Measurements from ENCODE around the gene IMMP2L. TPM values are rescaled to one million over a fixed set of nuclear protein-coding genes. Genes with fewer than 3 reads are reported as not detected.
"Not testable (repeated sequence)": the region's sequence is repeated elsewhere in the genome, so short reads cannot be mapped to it uniquely, and the experiment has no call there.

Gene IMMP2L
- total RNA-seq, 2 experiments from 2014 or later = 5.2 to 6.5 TPM

DNA sequence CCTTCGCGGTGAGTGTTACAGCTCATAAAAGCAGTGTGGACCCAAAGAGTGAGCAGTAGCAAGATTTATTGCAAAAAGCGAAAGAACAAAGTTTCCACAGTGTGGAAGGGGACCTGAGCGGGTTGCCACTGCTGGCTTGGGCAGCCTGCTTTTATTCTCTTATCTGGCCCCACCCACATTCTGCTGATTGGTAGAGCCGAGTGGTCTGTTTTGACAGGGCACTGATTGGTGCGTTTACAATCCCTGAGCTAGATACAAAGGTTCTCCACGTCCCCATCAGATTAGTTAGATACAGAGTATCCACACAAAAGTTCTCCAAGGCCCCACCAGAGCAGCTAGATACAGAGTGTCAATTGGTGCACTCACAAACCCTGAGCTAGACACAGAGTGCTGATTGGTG is 18.9 kb upstream of the IMMP2L start:
- not testable (repeated sequence) for H3K27me3 Mint-ChIP-seq

DNA sequence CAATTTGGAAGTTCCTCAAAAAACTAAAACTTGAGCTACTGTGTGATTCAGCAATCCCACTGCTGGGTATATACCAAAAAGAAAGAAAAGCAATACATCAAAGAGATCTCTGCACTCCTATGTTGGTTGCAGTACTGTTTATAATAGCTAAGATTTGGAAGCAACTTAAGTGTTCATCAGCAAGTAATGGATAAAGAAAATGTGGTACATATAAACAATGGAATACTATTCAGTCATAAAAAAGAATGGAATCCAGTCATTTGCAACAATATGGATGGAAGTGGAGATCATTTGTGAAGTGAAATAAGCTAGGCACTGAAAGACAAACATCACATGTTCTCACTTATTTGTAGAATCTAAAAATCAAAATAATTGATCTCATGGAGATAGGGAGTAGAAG is 16.5 kb upstream of the IMMP2L start:
- ChIA-PET POLR2A (no interaction called here), CTCF (no interaction called here)
- Mint-ChIP-seq H3K27me3 (peaks cover 7% of the 10 kb centered on the region), H3K27ac (no peak overlapping the region), H3K4me1 (no peaks in the 10 kb centered on the region), H3K36me3 (ENCODE audit: low read depth) (no peaks in the 10 kb centered on the region), H3K4me3 (no peak overlapping the region), H3K9me3 (peaks cover 13% of the 10 kb centered on the region)
- no peak for DNase-seq

More for the DNA sequence above, 18.9 kb upstream of the IMMP2L start:
- CTCF ChIA-PET; H3K36me3 Mint-ChIP-seq (ENCODE audit: low read depth); H3K27ac Mint-ChIP-seq; H3K4me3 Mint-ChIP-seq; DNase-seq; H3K4me1 Mint-ChIP-seq; POLR2A ChIA-PET: not testable (repeated sequence)
- H3K9me3 Mint-ChIP-seq = peaks cover 11% of the 10 kb centered on the region

DNA sequence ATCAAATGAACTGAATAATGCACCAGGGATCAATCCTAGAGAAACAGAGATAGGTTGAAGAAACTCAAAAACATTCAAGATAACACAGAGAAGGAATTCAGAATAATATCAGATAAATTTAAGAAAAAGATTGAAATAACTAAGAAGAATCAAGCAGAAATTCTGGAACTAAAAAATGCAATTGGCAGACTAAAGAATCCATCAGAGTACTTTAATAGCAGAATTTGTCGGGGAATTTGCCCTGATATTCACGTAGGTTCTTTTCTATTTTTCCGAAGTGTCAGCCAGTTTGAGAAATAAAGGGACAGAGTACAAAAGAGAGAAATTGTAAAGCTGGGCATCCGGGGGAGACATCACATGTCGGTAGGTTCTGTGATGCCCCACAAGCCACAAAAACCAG is 9.4 kb upstream of the IMMP2L start:
- Mint-ChIP-seq H3K9me3 (peaks cover 17% of the 10 kb centered on the region), H3K36me3 (ENCODE audit: low read depth) (no peaks in the 10 kb centered on the region), H3K27me3 (peaks cover 14% of the 10 kb centered on the region), H3K4me3 (no peak overlapping the region), H3K27ac (no peak overlapping the region), H3K4me1 (no peaks in the 10 kb centered on the region)
- POLR2A ChIA-PET = no interaction called here
- no peak for DNase-seq
- CTCF ChIA-PET = no interaction called here

DNA sequence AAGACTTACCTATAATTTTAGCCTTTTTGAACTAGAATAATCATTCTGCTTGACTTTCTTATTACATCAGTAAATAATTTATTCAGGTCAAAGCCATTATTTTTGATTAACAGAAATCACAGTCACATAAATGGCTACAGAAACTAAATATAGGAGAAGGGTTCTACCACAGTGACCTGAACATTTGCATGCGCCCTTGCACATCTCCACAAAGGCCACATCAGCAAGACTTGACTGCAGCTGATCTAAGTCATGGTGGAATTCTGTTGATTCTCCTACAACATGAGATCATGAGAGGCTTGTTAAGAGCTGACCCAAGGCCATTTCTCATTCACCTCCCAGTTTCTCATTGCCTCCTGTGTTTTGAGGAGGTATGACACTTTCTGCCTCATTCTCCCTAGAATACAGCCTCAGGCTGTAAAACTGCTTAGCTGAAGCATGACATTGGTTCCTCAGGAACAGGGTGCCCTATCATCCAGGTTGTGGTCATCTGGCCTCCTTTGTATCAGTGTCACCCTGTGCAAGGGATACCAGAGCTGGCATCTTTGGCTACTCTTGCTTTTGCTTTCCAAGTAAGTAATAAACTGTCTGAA is 6.7 kb upstream of the IMMP2L start:
- POLR2A ChIA-PET = no interaction called here
- CTCF ChIA-PET = no interaction called here
- H3K4me1 Mint-ChIP-seq = no peaks in the 10 kb centered on the region
- H3K9me3 Mint-ChIP-seq = peaks cover 14% of the 10 kb centered on the region
- no peak for DNase-seq
- no peaks in the 10 kb centered on the region for H3K36me3 Mint-ChIP-seq (ENCODE audit: low read depth)
- no peak overlapping the region for H3K27ac Mint-ChIP-seq
- peaks cover 11% of the 10 kb centered on the region for H3K27me3 Mint-ChIP-seq
- no peak overlapping the region for H3K4me3 Mint-ChIP-seq

DNA sequence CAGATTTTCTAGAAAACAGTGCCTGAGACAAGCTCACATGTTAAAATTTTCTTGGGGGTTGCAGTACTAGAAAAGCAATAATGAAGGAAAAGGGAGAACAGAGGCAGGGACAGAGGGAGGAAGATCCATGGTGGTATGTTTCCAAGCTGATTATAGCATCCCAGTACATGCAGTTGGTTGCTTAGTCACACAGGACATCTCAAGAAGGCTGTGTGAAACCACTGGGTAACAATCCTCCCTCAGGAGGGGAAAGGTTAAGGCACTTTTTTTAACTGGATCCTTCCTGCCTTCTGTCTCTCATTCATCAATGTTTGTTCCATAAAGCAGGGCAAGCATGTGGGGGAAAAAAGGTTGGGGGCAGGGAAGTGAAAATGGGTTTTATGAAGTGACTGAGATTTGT is 6.1 kb upstream of the IMMP2L start:
- no peak overlapping the region for H3K27ac Mint-ChIP-seq
- POLR2A ChIA-PET = no interaction called here
- H3K9me3 Mint-ChIP-seq = peaks cover 14% of the 10 kb centered on the region
- peaks cover 3% of the 10 kb centered on the region for H3K4me1 Mint-ChIP-seq
- H3K27me3 Mint-ChIP-seq = peaks cover 9% of the 10 kb centered on the region
- DNase-seq = no peak
- CTCF ChIA-PET = no interaction called here
- H3K4me3 Mint-ChIP-seq = no peak overlapping the region
- no peaks in the 10 kb centered on the region for H3K36me3 Mint-ChIP-seq (ENCODE audit: low read depth)

DNA sequence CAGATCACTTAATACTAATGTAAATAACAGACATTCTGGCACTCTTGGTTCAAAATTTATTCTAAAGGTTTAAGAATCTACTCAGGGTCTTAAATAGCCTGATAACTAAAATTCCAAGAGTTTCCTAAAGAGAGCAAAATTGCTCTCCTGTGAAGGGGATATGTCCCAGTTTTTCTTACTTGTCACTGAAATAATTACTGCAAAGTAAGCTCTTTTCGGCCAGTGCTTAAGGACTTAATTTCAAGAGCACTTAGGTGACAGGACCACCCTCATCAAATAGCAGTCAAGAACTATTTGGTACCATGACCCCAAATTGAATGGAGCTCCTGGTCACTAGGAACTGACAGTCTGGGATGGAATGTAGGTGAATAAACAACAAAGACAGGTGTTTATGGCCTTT is 1.8 kb upstream of the IMMP2L start:
- ChIA-PET POLR2A (no interaction called here), CTCF (no interaction called here)
- no peaks in the 10 kb centered on the region for H3K36me3 Mint-ChIP-seq (ENCODE audit: low read depth)
- no peak for DNase-seq
- no peaks in the 10 kb centered on the region for H3K9me3 Mint-ChIP-seq
- no peak overlapping the region for H3K4me3 Mint-ChIP-seq
- peaks cover 9% of the 10 kb centered on the region for H3K27me3 Mint-ChIP-seq
- no peak overlapping the region for H3K27ac Mint-ChIP-seq
- peaks cover 30% of the 10 kb centered on the region for H3K4me1 Mint-ChIP-seq

DNA sequence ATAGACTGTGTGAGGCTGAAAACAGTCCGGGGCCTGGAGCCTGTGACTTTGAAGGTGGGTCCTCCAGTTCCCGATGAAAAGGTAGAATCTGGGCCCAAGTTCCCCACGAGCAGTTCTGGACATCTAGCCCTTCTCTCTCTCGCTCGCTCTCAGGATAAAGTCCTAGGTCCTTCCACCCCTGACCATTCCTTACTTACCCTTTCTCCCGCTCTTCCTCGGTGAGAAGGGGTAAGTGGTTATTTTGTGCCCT is 713 bp downstream of the IMMP2L start:
- peak overlapping the region; percentile 75 for H3K4me3 Mint-ChIP-seq
- peak overlapping the region; percentile 83 for H3K27ac Mint-ChIP-seq
- ChIA-PET POLR2A (no interaction called here), CTCF (no interaction called here)
- H3K27me3 Mint-ChIP-seq = peaks cover 4% of the 10 kb centered on the region
- peaks cover 15% of the 10 kb centered on the region for H3K36me3 Mint-ChIP-seq (ENCODE audit: low read depth)
- peaks cover 33% of the 10 kb centered on the region for H3K4me1 Mint-ChIP-seq
- DNase-seq = no peak
- no peaks in the 10 kb centered on the region for H3K9me3 Mint-ChIP-seq

DNA sequence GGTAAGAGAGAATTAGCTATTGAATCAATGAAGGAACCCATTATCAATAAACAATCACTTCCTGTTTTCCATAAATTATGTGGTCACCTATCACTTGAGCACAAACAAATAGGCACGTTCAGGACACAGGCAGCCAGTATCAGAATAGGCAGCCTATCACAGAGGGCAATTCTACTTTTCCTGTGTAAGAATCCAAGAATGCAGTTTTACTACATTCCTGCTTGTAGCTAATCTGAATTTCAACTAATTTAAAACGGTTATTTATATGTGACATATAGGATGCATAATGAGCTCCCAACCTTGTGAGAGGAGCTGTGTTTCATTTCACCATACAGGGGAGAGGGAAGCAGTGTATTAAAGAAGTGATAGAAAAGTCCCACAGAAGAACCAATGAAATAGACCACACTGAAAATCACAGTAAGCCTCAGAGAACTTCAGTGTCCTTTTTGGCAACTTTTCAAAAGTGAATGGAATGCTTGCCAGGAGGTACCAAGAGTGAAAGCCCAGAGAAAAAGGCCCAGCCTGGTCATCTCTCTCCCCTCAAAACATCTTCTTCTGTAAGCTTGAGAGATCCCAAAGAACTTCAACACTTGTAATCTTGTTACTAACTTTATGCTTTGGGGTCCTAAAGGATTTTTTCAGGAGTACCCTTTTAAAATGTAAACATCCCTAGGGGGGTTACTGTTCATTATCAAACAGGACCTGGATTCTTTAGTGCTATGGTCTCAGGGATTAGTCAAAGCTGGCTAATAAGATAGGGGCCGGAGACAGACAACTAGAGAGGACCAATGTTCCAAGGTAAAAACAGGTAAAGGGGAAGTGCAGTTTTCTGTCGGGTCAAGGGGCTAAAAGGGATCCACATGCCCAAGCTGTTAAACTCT is 1.3 kb downstream of the IMMP2L start:
- Mint-ChIP-seq H3K4me1 (peaks cover 33% of the 10 kb centered on the region), H3K9me3 (no peaks in the 10 kb centered on the region), H3K27me3 (peaks cover 4% of the 10 kb centered on the region), H3K27ac (peak overlapping the region; percentile 83), H3K4me3 (peak overlapping the region; percentile 75), H3K36me3 (ENCODE audit: low read depth) (peaks cover 20% of the 10 kb centered on the region)
- no peak for DNase-seq
- ChIA-PET POLR2A (no interaction called here), CTCF (no interaction called here)

DNA sequence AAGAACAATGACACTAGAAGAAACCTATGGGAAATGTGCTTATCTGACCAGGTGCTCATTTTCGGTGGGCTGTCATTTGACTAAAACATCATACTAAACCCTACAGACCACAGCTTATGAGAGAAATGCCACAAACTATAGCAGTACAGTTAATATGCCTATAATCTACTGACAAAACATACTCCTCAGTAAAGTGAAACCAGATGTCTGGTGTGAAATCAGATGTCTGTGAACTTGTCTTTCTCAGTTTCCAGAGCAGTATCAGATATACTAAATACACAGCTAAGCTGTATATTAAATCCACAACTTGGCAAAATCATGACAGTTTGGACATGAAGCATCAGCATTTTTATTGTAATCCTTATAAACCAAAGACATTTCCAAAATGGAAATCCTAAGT is 3.3 kb downstream of the IMMP2L start:
- CTCF ChIA-PET = interaction anchor here (0.5 kb wide), 1 partner anchor 499 kb away, joined by 3 read pairs; no protein-coding TSS in a partner anchor
- no peak for DNase-seq
- H3K27me3 Mint-ChIP-seq = no peaks in the 10 kb centered on the region
- no peaks in the 10 kb centered on the region for H3K9me3 Mint-ChIP-seq
- H3K4me3 Mint-ChIP-seq = no peak overlapping the region
- H3K27ac Mint-ChIP-seq = no peak overlapping the region
- POLR2A ChIA-PET = no interaction called here
- peaks cover 28% of the 10 kb centered on the region for H3K36me3 Mint-ChIP-seq (ENCODE audit: low read depth)
- H3K4me1 Mint-ChIP-seq = peaks cover 33% of the 10 kb centered on the region

DNA sequence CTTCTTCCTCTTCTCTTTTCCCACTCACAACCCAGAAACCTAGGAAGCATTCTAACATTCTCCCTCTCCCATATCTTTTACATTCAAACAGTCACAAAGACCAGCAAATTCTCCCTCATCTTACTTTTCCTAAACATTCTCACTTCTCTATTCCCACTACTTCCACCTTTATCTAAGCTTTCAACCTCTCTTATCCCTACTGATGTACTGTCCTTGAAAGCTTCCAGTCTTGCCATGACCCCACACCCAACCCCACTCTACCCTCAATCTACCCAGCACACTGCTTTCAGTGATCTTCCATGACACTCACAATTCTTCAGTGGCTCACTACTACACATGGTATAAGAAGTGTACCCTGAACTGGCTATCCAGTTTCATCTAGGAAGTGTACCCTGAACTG is 5.3 kb downstream of the IMMP2L start:
- Mint-ChIP-seq H3K4me1 (peaks cover 24% of the 10 kb centered on the region), H3K36me3 (ENCODE audit: low read depth) (peaks cover 28% of the 10 kb centered on the region)
- CTCF ChIA-PET = no interaction called here

DNA sequence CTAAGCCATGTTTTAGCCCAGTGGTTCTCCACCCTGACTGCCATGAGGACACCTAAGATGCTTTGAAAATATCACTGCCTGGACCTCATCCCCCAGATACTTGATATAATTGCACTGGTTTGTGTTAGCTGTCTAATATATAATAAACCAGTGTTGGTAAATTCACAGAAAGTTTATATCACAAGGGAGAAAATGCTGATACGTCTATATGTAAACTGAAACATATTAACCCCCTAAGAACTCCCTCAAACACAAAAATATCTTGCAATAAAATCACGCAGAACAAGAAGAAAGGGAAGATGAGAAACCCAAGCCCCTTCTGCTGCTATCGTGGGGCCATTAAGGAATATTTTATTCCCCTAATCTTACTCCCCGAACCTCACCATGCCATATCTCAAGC is 8.2 kb downstream of the IMMP2L start:
- no peak overlapping the region for H3K4me3 Mint-ChIP-seq
- H3K27me3 Mint-ChIP-seq = no peaks in the 10 kb centered on the region
- no peak for DNase-seq
- no peaks in the 10 kb centered on the region for H3K9me3 Mint-ChIP-seq
- H3K4me1 Mint-ChIP-seq = peaks cover 3% of the 10 kb centered on the region
- H3K27ac Mint-ChIP-seq = no peak overlapping the region
- ChIA-PET CTCF (interaction anchor here (1.3 kb wide), 1 partner anchor 16 kb away, joined by 7 read pairs; no protein-coding TSS in a partner anchor), POLR2A (no interaction called here)
- peaks cover 30% of the 10 kb centered on the region for H3K36me3 Mint-ChIP-seq (ENCODE audit: low read depth)

More for the DNA sequence above, 5.3 kb downstream of the IMMP2L start:
- Mint-ChIP-seq H3K4me3 (no peak overlapping the region), H3K27me3 (no peaks in the 10 kb centered on the region), H3K9me3 (no peaks in the 10 kb centered on the region), H3K27ac (no peak overlapping the region)
- POLR2A ChIA-PET = no interaction called here
- no peak for DNase-seq

DNA sequence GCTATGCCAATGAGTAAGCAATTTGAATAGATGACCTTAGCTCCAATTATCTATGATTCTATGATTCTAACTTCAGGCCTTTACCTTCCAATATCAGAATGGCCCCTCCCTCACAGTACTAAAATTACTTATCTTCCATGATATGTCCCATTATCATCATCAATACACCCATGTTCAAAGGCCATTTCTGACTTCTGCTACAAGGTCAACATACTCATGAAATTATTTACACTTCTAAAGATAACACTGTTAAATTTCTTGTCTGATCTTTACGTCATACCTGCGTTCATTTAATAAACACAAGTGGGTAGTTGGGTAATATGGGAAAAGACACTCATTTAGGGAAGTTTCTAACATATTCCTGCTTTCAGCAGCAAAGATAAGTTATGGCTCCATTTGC is 21.2 kb downstream of the IMMP2L start:
- Mint-ChIP-seq H3K36me3 (ENCODE audit: low read depth) (peaks cover 4% of the 10 kb centered on the region), H3K4me3 (no peak overlapping the region), H3K4me1 (no peaks in the 10 kb centered on the region), H3K27me3 (no peaks in the 10 kb centered on the region), H3K9me3 (no peaks in the 10 kb centered on the region), H3K27ac (no peak overlapping the region)
- ChIA-PET POLR2A (no interaction called here), CTCF (no interaction called here)
- no peak for DNase-seq

DNA sequence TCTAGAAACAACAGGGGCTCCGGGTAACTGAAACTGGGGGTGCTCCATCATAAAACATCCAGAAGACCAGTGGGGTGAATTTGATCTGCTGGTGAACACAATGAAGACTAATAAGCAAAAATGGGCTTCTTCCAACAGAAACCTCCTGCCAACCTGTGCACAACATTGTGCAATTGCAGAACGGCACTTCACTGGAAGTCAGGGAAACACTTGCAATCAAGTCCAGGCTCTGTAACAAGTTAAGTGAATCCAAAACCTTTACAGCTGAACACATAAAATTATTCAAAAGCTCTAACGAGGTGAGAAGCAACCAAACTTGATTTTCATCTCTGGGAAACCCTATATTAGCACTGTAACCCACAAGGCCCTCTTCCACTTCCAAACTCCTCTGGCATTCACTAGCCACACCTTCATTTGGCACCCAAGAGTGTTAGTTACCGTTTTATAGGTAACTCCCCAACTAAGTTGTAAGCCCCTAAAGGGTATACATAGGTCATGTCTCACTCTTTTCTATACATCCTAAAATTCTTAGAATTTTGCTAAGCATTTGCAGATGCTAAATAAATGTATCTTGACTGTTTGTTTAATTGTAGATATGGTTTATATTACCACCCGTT is 22.0 kb downstream of the IMMP2L start:
- DNase-seq = no peak

More for the DNA sequence above, 22.0 kb downstream of the IMMP2L start:
- Mint-ChIP-seq H3K4me1 (no peaks in the 10 kb centered on the region), H3K27me3 (no peaks in the 10 kb centered on the region), H3K36me3 (ENCODE audit: low read depth) (peaks cover 4% of the 10 kb centered on the region), H3K9me3 (no peaks in the 10 kb centered on the region), H3K27ac (no peak overlapping the region), H3K4me3 (no peak overlapping the region)
- ChIA-PET POLR2A (no interaction called here), CTCF (no interaction called here)

Measured in activated CD4-positive, alpha-beta T cell treated with anti-CD3 and anti-CD28 coated beads, Interleukin-2, amount 10 ng/mL, durations not matched to agents 7 days and 5 days (primary cell).